Islet of Langerhans (tissue), 1 donor: ENCODE results near the gene AKAP11.

Experiments used
- FAIRE-seq: peaks from one replicate; lab custom pipeline; 2011; peaks lifted over from hg19 to GRCh38; lab: Jason Lieb, UNC

AKAP11 gene

GRCh38 chr13:42275098-42275471 lies 3.1 kb downstream of the AKAP11 start:
- no peak for FAIRE-seq

DNA sequence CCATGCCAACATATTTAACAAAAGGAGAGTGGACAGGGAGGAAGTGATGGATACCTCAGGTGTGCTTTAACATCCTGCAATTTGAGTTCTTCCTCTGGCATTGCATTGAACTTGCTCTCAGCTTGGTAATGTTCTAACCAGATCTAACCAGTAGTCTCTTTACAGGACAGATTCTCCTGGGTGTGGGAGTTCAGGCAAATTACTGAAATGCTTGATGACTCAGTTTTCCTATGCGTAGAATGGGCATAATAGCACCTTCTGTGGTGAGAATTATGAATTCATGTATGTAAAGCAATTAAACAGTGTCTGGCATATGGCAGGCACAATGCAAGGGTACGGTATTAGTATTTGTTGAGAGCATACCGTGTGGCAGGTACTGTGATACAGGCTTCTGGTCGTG lies 3.6 kb downstream of the AKAP11 start:
- no peak for FAIRE-seq

- FAIRE-seq, result no peak
These were observed 4.7 kb downstream of the AKAP11 start for GRCh38 chr13:42276683-42277082.

GRCh38 chr13:42277618-42278276 lies 5.8 kb downstream of the AKAP11 start:
- no peak for FAIRE-seq

- no peak for FAIRE-seq
These were observed 7.1 kb downstream of the AKAP11 start for GRCh38 chr13:42279080-42279479.

GRCh38 chr13:42279986-42280385 lies 8.0 kb downstream of the AKAP11 start:
- no peak for FAIRE-seq

GRCh38 chr13:42280537-42280936 lies 8.6 kb downstream of the AKAP11 start:
- no peak for FAIRE-seq

GRCh38 chr13:42283574-42283973 lies 11.6 kb downstream of the AKAP11 start:
- FAIRE-seq, result no peak

DNA sequence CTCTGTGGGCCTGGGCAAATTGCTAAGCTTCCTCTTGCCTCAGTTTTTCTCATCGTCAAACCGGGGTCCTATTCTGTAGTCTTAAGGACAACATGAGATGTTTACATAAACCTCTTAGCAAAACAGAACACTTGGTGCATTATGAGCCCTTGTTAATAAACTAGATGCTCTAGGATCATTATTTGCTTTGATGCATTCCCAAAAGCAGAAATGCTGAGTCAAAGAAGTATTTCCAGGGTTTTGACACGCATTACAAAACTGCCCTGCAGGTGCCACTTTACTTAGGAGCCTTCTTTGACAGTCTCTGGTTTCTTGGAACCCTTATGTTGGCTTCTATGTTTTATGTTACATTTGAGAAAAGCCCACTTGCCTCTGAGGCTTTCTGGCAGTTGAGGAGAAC lies 12.1 kb downstream of the AKAP11 start:
- FAIRE-seq, result no peak

- FAIRE-seq, result no peak
These were observed 26.4 kb downstream of the AKAP11 start for GRCh38 chr13:42298392-42298791.

DNA sequence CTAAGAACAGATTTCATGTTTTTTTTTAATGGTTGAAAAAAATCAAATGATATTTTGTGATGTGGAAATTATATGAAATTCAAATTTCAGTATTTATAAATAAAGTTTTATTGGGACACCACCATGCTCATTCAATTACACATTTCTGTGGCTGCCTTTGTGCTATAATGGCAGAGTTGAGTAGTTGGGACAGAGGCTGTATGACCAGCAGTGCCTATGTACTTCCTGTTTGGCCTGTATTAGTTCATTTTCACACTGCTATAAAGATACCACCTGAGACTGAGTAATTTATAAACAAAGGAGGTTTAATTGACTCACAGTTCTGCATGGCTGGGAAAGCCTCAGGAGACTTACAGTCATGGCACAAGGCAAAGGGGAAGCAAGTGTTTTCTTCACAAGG lies 33.6 kb downstream of the AKAP11 start:
- no peak for FAIRE-seq

DNA sequence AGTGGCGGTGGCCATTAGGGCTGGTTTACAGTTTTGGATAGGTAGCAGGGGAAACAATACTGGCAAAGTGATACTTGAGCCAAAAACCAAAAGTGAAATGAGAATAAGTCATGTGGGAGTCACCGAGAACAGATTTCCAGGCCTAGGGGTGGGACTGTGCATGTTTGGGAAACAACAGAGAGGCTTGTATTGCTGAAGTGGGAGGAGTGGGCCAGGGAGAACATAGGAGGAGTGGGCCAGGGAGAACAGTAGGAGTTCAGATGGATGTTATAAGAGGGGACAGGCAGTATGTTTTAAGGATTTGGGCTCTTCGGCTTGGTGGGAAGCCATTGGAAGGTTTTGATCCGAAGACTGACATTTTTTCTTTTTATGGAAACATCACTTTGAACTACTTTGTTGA lies 35.5 kb downstream of the AKAP11 start:
- FAIRE-seq, result no peak

DNA sequence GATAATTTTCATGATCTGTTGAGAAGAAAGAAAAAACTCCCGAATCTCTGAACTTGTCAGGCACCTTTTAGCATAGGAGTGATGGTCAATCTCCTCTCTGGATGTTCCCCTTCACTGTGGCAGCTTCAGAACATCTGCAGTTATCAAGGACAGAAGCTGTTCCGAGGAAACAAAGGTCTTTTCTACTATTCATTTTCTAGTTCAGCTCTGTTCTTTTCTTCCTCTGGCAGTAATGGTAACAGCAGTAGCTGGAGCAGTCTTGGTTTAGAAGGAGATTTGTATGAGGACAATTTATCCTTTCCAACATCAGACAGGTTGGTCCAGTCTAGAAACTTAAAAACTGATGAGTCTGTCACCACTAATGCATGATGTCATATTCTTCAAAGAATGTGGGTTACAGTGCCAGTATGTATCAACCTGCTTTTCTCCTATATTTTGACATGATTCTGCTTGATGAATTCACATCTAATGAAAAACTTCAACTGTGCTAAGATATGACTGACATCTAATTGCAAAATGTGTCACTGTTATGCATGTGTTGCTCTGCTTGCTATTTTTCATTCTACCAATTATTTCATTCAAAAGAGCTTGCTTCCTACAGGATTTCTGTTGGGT lies 41.0 kb downstream of the AKAP11 start:
- FAIRE-seq, result no peak

DNA sequence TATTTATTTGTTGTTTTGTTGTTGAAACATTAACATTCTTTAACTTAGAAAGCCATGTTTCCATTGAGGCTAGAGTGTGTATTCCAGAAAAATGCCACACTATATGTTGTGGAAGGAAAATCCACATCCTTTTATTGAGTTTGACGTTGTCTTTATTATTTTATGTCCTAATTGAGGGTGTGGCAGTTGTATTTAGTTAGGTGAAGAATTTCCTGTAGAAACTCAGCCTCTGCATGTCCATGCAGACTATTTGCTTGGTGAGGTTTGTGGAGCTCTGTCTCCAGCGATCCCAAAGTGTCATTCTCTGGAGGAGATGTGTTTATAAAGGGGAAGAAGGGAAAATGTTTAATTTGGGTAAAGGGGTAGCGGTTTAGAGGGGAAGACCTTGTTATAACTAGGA lies 46.6 kb downstream of the AKAP11 start:
- FAIRE-seq, result no peak

DNA sequence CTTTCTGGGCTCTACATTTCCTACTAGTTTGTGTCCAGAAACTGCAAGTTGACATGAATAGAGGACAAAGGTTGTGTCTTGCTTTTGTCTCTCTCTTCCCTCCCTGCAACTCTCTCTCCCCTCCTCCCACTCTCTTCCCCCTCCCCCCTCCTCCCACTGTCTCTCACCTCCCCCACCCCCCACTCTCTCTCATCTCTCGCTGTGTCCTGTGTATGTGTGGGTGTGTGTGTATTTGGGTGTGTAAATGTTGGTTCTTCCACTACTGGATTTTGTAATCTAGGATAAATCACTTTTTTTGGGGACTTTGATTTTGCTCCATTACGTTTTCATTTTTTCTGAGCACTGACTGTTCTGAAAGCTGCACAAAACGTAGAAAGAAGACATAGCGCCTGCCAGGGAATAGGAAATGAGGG lies 48.4 kb downstream of the AKAP11 start:
- FAIRE-seq, result no peak

- FAIRE-seq, result no peak
These were observed 50.9 kb downstream of the AKAP11 start for GRCh38 chr13:42322806-42323205.

GRCh38 chr13:42324704-42325103 lies 52.8 kb downstream of the AKAP11 start:
- FAIRE-seq, result no peak

- no peak for FAIRE-seq
These were observed 55.8 kb downstream of the AKAP11 start for GRCh38 chr13:42327725-42328124.

GRCh38 chr13:42328672-42329071 lies 56.7 kb downstream of the AKAP11 start:
- no peak for FAIRE-seq

GRCh38 chr13:42329239-42329638 lies 57.3 kb downstream of the AKAP11 start:
- no peak for FAIRE-seq

DNA sequence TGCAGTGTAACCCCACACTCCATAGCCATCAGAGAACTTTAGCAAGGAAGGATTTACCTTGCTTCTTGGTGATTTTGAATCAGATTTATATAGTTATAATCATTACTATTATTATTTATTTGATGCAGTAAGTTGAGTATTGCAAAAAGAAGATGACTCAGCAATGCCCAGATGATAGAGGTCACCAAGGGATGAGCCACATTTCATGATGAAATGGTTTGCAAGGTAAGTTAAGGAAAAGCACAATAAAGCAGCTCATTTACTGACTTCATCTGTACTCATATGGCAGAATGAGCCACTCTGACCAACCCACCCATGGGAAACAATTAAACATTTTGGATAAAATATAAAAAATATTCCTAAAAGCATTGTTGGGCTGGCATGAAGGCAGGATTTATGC lies 59.1 kb downstream of the AKAP11 start:
- no peak for FAIRE-seq

- no peak for FAIRE-seq
These were observed 61.8 kb downstream of the AKAP11 start for GRCh38 chr13:42333613-42334328.

GRCh38 chr13:42334329-42334706 lies 62.4 kb downstream of the AKAP11 start:
- no peak for FAIRE-seq
